ENCODE data around the gene HAO2. TPM values are rescaled to one million over a fixed set of nuclear protein-coding genes. Genes with fewer than 3 reads are reported as not detected.

HAO2 gene
- total and polyA plus RNA-seq, 3 experiments from 2014 or later, result not detected

DNA sequence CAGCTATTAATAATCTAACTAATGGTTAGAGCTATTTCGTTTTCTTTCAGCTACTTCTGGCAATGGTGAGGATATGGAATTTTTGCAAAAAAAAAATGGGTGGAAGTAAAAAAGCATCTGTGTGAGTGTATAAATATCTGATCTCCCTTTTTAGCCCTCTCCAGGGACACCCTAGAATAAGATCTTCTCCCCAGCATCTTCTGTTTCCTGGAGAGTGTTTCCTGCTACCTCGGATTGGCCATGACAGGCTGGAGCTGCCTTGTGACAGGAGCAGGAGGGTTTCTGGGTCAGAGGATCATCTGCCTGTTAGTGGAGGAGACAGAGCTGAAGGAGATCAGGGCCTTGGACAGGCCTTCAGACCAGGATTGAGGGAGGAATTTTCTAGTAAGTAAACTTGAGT, 70.2 kb downstream of the HAO2 start:
- no peaks in the 10 kb centered on the region for H3K36me3 Mint-ChIP-seq

DNA sequence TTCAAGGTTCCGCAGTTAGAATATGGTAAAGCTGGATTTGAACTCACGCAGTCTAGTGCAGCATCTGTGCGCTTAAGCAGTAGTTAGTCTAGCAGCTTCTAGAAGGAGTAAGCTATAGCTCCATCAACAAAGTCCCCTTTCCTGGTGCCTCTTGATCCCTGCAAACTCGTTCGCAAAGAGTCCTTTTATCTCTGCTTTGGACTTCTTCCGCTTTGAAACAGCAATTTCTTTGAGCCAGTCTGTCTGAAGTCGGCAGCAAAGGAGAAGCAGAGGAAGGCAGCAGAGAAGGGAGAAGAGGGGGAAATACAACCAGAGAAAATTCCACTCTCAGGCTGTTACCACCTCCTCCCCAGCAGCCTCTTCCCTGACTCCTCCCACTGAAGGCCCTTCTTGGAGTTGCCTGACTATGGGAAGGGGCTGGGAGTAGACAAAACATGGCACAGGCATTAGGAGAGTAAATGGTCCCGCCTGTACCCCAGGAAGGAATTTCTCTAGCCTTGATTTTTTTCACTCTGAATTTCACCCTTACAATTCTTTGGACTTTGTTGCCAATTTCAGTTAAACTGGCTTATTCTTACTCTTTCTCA, 72.2 kb downstream of the HAO2 start:
- POLR2A ChIA-PET, result no interaction called here
- no peaks in the 10 kb centered on the region for H3K4me1 ChIP-seq (ENCODE audit: insufficient read depth, low read length)
- no peaks in the 10 kb centered on the region for H3K27me3 ChIP-seq (ENCODE audit: insufficient read depth, low read length, poor library complexity, severe bottlenecking)
- Mint-ChIP-seq H3K27me3 (no peaks in the 10 kb centered on the region), H3K27ac (no peak overlapping the region), H3K4me1 (no peaks in the 10 kb centered on the region), H3K9me3 (peaks cover 0 to 3% (median 0%) of the 10 kb centered on the region in 5 donors), H3K36me3 (no peaks in the 10 kb centered on the region), H3K4me3 (no peak overlapping the region)
- no peaks in the 10 kb centered on the region for H3K36me3 ChIP-seq (ENCODE audit: insufficient read depth, low read length)
- no peaks in the 10 kb centered on the region for H3K9me3 ChIP-seq (ENCODE audit: low read length)
- no peak overlapping the region for H3K4me3 ChIP-seq (ENCODE audit: low read length)
- H3K27ac ChIP-seq (ENCODE audit: low read depth, low read length), result no peak overlapping the region
- no peak for DNase-seq
- CTCF ChIA-PET, result no interaction called here

More for the DNA sequence above, 70.2 kb downstream of the HAO2 start:
- ChIA-PET POLR2A (no interaction called here), CTCF (no interaction called here)
- Histone ChIP-seq H3K27me3 (ENCODE audit: insufficient read depth, low read length, poor library complexity, severe bottlenecking) (no peaks in the 10 kb centered on the region), H3K4me3 (ENCODE audit: low read length) (no peak overlapping the region), H3K4me1 (ENCODE audit: insufficient read depth, low read length) (no peaks in the 10 kb centered on the region), H3K36me3 (ENCODE audit: insufficient read depth, low read length) (no peaks in the 10 kb centered on the region), H3K27ac (ENCODE audit: low read depth, low read length) (no peak overlapping the region), H3K9me3 (ENCODE audit: low read length) (no peaks in the 10 kb centered on the region)
- Mint-ChIP-seq H3K27ac (no peak overlapping the region), H3K9me3 (peaks cover 0 to 3% (median 0%) of the 10 kb centered on the region in 5 donors), H3K4me3 (no peak overlapping the region), H3K4me1 (no peaks in the 10 kb centered on the region), H3K27me3 (no peaks in the 10 kb centered on the region)
- no peak for DNase-seq

GRCh38 chr1:119442756-119443155, 74.2 kb downstream of the HAO2 start:
- no peak overlapping the region for H3K4me3 ChIP-seq (ENCODE audit: low read length)
- H3K27ac ChIP-seq (ENCODE audit: low read depth, low read length), result no peak overlapping the region
- H3K36me3 Mint-ChIP-seq, result no peaks in the 10 kb centered on the region
- no peak overlapping the region for H3K27ac Mint-ChIP-seq
- no peaks in the 10 kb centered on the region for H3K36me3 ChIP-seq (ENCODE audit: insufficient read depth, low read length)
- H3K27me3 Mint-ChIP-seq, result peaks cover 1 to 3% of the 10 kb centered on the region in 2 donors
- H3K27me3 ChIP-seq (ENCODE audit: insufficient read depth, low read length, poor library complexity, severe bottlenecking), result no peaks in the 10 kb centered on the region
- no peaks in the 10 kb centered on the region for H3K4me1 Mint-ChIP-seq
- DNase-seq, result no peak
- ChIA-PET CTCF (no interaction called here), POLR2A (no interaction called here)
- H3K9me3 Mint-ChIP-seq, result peaks cover 0 to 3% (median 0%) of the 10 kb centered on the region in 5 donors
- no peaks in the 10 kb centered on the region for H3K4me1 ChIP-seq (ENCODE audit: insufficient read depth, low read length)
- H3K4me3 Mint-ChIP-seq, result no peak overlapping the region
- H3K9me3 ChIP-seq (ENCODE audit: low read length), result no peaks in the 10 kb centered on the region

Other genes with a start within 250 kb of the HAO2 start
- 10 to 100 TPM; 18.1 to 19.4 TPM for gene WARS2, start 228.1 kb upstream of the HAO2 start, total RNA-seq
- gene WARS2, start 228.1 kb upstream of the HAO2 start, polyA plus RNA-seq, result 15.5 TPM
- gene HSD3B2, start 46.4 kb downstream of the HAO2 start, total RNA-seq, result not detected
- not detected for gene HSD3B2, start 46.4 kb downstream of the HAO2 start, polyA plus RNA-seq
- gene HSD3B1, start 138.4 kb downstream of the HAO2 start, total RNA-seq, result not detected
- not detected for gene HSD3B1, start 138.4 kb downstream of the HAO2 start, polyA plus RNA-seq